ENCODE results near the gene DEFB124.

DNA sequence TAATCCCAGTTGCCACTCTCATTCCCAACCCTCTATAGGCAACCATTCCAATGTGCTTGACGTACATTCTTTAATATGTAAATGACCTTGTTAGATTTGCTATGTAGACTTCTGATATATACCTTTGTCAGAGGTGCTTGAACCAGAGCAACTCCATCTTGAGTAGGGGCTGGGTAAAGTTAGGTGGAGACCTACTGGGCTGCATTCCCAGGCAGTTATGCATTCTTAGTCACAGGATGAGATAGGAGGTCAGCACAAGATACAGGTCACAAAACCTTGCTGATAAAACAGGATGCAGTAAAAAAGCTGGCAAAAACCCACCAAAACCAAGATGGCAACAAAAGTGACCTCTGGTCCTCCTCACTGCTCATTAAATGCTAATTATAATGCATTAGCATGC, 31.0 kb upstream of the DEFB124 start:
- TF ChIP-seq EZH2 (IDR thresholded peaks at IDR 0.05; ENCODE audit: borderline replicate concordance, insufficient read depth, low read length, poor library complexity, severe bottlenecking) (no peak), POLR2AphosphoS5 (IDR thresholded peaks at IDR 0.05) (no peak), RAD21 (conservative IDR thresholded peaks at IDR 0.05) (no peak), EP300 (conservative IDR thresholded peaks at IDR 0.05; ENCODE audit: poor library complexity, severe bottlenecking) (no peak), MXI1 (conservative IDR thresholded peaks at IDR 0.05; ENCODE audit: poor library complexity, severe bottlenecking) (no peak), SMC3 (conservative IDR thresholded peaks at IDR 0.05; ENCODE audit: poor library complexity) (no peak)
- TF ChIP-seq, protein P1, sequence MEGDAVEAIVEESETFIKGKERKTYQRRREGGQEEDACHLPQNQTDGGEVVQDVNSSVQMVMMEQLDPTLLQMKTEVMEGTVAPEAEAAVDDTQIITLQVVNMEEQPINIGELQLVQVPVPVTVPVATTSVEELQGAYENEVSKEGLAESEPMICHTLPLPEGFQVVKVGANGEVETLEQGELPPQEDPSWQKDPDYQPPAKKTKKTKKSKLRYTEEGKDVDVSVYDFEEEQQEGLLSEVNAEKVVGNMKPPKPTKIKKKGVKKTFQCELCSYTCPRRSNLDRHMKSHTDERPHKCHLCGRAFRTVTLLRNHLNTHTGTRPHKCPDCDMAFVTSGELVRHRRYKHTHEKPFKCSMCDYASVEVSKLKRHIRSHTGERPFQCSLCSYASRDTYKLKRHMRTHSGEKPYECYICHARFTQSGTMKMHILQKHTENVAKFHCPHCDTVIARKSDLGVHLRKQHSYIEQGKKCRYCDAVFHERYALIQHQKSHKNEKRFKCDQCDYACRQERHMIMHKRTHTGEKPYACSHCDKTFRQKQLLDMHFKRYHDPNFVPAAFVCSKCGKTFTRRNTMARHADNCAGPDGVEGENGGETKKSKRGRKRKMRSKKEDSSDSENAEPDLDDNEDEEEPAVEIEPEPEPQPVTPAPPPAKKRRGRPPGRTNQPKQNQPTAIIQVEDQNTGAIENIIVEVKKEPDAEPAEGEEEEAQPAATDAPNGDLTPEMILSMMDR (IDR thresholded peaks at IDR 0.05; ENCODE audit: poor library complexity, severe bottlenecking), result no peak
- TF ChIP-seq, protein P2, sequence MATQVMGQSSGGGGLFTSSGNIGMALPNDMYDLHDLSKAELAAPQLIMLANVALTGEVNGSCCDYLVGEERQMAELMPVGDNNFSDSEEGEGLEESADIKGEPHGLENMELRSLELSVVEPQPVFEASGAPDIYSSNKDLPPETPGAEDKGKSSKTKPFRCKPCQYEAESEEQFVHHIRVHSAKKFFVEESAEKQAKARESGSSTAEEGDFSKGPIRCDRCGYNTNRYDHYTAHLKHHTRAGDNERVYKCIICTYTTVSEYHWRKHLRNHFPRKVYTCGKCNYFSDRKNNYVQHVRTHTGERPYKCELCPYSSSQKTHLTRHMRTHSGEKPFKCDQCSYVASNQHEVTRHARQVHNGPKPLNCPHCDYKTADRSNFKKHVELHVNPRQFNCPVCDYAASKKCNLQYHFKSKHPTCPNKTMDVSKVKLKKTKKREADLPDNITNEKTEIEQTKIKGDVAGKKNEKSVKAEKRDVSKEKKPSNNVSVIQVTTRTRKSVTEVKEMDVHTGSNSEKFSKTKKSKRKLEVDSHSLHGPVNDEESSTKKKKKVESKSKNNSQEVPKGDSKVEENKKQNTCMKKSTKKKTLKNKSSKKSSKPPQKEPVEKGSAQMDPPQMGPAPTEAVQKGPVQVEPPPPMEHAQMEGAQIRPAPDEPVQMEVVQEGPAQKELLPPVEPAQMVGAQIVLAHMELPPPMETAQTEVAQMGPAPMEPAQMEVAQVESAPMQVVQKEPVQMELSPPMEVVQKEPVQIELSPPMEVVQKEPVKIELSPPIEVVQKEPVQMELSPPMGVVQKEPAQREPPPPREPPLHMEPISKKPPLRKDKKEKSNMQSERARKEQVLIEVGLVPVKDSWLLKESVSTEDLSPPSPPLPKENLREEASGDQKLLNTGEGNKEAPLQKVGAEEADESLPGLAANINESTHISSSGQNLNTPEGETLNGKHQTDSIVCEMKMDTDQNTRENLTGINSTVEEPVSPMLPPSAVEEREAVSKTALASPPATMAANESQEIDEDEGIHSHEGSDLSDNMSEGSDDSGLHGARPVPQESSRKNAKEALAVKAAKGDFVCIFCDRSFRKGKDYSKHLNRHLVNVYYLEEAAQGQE (IDR thresholded peaks at IDR 0.05; ENCODE audit: borderline replicate concordance), result no peak

Data from neural cell (in vitro differentiated cells).